Measurements from ENCODE around the gene FEM1A. TPM values are rescaled to one million over a fixed set of nuclear protein-coding genes. Genes with fewer than 3 reads are reported as not detected.
A peak's percentile ranks its signal among the peaks of the same experiment; 100 is the strongest.

Gene FEM1A
- total and polyA plus RNA-seq, 10 of the 15 experiments (the other 5 are each of a cell fraction or from before 2014, with no cell fraction given), result 0.27 to 17.4 (median 3.8) TPM

GRCh38 chr19:4830768-4831265 is 39.3 kb downstream of the FEM1A start:
- Histone ChIP-seq H2AFZ (ENCODE audit: control insufficient read depth, low read depth, low read length) (no peak overlapping the region), H3K4me1 (ENCODE audit: control insufficient read depth, insufficient read depth, low read length) (no peaks in the 10 kb centered on the region), H3K27me3 (replicated peaks in 1 of 2; ENCODE audit: control insufficient read depth in 2 of 2, insufficient read depth in 2 of 2, low read length in 1 of 2) (no peaks in the 10 kb centered on the region), H3K79me2 (ENCODE audit: control insufficient read depth, insufficient read depth, low read length) (peaks cover 51% of the 10 kb centered on the region), H3K4me2 (ENCODE audit: control insufficient read depth, insufficient read depth) (peak overlapping the region; percentile 87), H4K20me1 (ENCODE audit: control insufficient read depth, insufficient read depth) (peaks cover 4% of the 10 kb centered on the region; the same call in 1 of the 2 replicates), H3K9me3 (replicated peaks; ENCODE audit: control insufficient read depth, insufficient read depth, low read length) (no peaks in the 10 kb centered on the region; the same call in 2 of the 3 replicates), H3K9ac (ENCODE audit: control insufficient read depth, insufficient read depth, low read length) (peak overlapping the region; percentile 96), H3K36me3 (ENCODE audit: control insufficient read depth in 2 of 2, insufficient read depth in 2 of 2, low read length in 1 of 2) (peaks cover 0 to 6% of the 10 kb centered on the region in 2 experiments; a peak in 2 of 4 replicates), H3K27ac (ENCODE audit: control insufficient read depth, insufficient read depth) (peak overlapping the region; percentile 92), H3K4me3 (peak overlapping the region; percentile 95)
- FAIRE-seq (peak; percentile 72), ATAC-seq (peak; percentile 12), DNase-seq (ENCODE audit: low read depth, low spot score) (no peak)
- in situ Hi-C loops (cut with MboI), result no loop called here
- CTCF ChIA-PET, result interaction anchor here (0.6 to 10.6 kb wide), 7 partner anchors 10 to 645 kb away, joined by 3 to 148 read pairs (median 3); no protein-coding TSS in a partner anchor
- POLR2A ChIA-PET, result interaction anchor here (0.7 to 3.4 kb wide), 4 partner anchors 13 to 138 kb away, joined by 4 to 19 read pairs (median 10); partner anchors contain the start of genes KDM4B and PLIN3
- SMC1A ChIA-PET (ENCODE audit: uncharacterized antibody, unreplicated experiment), result interaction anchor here (1.0 to 6.0 kb wide), 8 partner anchors 10 to 39 kb away, joined by 3 to 30 read pairs (median 6); no protein-coding TSS in a partner anchor
- WGBS (ENCODE audit: insufficient coverage, insufficient replicate concordance, low lambda C conversion rate, missing lambda C conversion rate), result 0% methylated on average over 6 of the region's 6 CpGs
- TSS peak; percentile 86 for BruUV-seq (replicated peaks)
- RAD21 ChIA-PET (ENCODE audit: unreplicated experiment), result interaction anchor here (0.8 to 4.4 kb wide), 9 partner anchors 9 to 81 kb away, joined by 3 to 22 read pairs (median 9); partner anchors contain the start of gene PLIN3
- intact Hi-C loops (cut with micrococcal nuclease; ENCODE audit: unreplicated experiment), result no loop called here
- no peak for TF ChIP-seq HDAC6 (IDR thresholded peaks at IDR 0.05; ENCODE audit: unreplicated experiment)
- no peak for TF ChIP-seq CHD2 (IDR thresholded peaks at IDR 0.05; ENCODE audit: borderline replicate concordance, low read depth, low read length)
- TF ChIP-seq, protein P1, sequence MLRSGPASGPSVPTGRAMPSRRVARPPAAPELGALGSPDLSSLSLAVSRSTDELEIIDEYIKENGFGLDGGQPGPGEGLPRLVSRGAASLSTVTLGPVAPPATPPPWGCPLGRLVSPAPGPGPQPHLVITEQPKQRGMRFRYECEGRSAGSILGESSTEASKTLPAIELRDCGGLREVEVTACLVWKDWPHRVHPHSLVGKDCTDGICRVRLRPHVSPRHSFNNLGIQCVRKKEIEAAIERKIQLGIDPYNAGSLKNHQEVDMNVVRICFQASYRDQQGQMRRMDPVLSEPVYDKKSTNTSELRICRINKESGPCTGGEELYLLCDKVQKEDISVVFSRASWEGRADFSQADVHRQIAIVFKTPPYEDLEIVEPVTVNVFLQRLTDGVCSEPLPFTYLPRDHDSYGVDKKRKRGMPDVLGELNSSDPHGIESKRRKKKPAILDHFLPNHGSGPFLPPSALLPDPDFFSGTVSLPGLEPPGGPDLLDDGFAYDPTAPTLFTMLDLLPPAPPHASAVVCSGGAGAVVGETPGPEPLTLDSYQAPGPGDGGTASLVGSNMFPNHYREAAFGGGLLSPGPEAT (IDR thresholded peaks at IDR 0.05; ENCODE audit: low read depth), result 0 out of 2 replicates have a peak, but pooled peaks have one; percentile 12
- TF ChIP-seq CUX1 (IDR thresholded peaks at IDR 0.05; ENCODE audit: insufficient replicate concordance, low read depth, low read length), result no peak
- TF ChIP-seq, protein P2, sequence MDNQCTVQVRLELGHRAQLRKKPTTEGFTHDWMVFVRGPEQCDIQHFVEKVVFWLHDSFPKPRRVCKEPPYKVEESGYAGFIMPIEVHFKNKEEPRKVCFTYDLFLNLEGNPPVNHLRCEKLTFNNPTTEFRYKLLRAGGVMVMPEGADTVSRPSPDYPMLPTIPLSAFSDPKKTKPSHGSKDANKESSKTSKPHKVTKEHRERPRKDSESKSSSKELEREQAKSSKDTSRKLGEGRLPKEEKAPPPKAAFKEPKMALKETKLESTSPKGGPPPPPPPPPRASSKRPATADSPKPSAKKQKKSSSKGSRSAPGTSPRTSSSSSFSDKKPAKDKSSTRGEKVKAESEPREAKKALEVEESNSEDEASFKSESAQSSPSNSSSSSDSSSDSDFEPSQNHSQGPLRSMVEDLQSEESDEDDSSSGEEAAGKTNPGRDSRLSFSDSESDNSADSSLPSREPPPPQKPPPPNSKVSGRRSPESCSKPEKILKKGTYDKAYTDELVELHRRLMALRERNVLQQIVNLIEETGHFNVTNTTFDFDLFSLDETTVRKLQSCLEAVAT (IDR thresholded peaks at IDR 0.05), result peak; percentile 61; the same call in 1 of the 2 replicates
- peak; percentile 8 to 29; a peak in 2 of 4 replicates for TF ChIP-seq IKZF2 (IDR thresholded peaks at IDR 0.05)
- TF ChIP-seq PAX5 (IDR thresholded peaks at IDR 0.05; ENCODE audit: borderline replicate concordance, low read depth, low read length), result no peak
- TF ChIP-seq, protein P3, sequence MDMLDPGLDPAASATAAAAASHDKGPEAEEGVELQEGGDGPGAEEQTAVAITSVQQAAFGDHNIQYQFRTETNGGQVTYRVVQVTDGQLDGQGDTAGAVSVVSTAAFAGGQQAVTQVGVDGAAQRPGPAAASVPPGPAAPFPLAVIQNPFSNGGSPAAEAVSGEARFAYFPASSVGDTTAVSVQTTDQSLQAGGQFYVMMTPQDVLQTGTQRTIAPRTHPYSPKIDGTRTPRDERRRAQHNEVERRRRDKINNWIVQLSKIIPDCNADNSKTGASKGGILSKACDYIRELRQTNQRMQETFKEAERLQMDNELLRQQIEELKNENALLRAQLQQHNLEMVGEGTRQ (IDR thresholded peaks at IDR 0.05; ENCODE audit: borderline replicate concordance, low read depth, low read length), result no peak
- no peak for TF ChIP-seq NR2C1 (IDR thresholded peaks at IDR 0.05)
- no peak for TF ChIP-seq SIX5 (IDR thresholded peaks at IDR 0.05; ENCODE audit: low read depth, low read length, severe bottlenecking)
- peak; percentile 6; the same call in 1 of the 2 replicates for TF ChIP-seq CHD1 (IDR thresholded peaks at IDR 0.05; ENCODE audit: low read depth, low read length)
- peak; percentile 32 for TF ChIP-seq SMAD1 (IDR thresholded peaks at IDR 0.05; ENCODE audit: low read depth, partially characterized antibody)
- 0 out of 2 replicates have a peak, but pooled peaks have one; percentile 16 for TF ChIP-seq NBN (IDR thresholded peaks at IDR 0.05)
- TF ChIP-seq JUNB (IDR thresholded peaks at IDR 0.05), result no peak
- TF ChIP-seq RBBP5 (conservative IDR thresholded peaks at IDR 0.05), result no peak

Measured in GM12878 (cell line).